ENCODE data around the gene ACTG1. TPM values are rescaled to one million over a fixed set of nuclear protein-coding genes. Genes with fewer than 3 reads are reported as not detected.

ACTG1 gene
- polyA plus RNA-seq, 1 donor, result 2,245 TPM

GRCh38 chr17:81556175-81556691 is 43.6 kb upstream of the ACTG1 start:
- peak; percentile 71 to 86 for DNase-seq
- Histone ChIP-seq H3K36me3 (ENCODE audit: control insufficient read depth, insufficient read depth, low read length) (peaks cover 34% of the 10 kb centered on the region), H3K4me3 (ENCODE audit: low read length) (no peak overlapping the region), H3K9me3 (ENCODE audit: control insufficient read depth, low read depth, low read length) (no peaks in the 10 kb centered on the region), H3K27me3 (ENCODE audit: control insufficient read depth, insufficient read depth, low read length) (no peaks in the 10 kb centered on the region), H3K4me1 (ENCODE audit: control insufficient read depth, insufficient read depth, low read length) (peaks cover 38% of the 10 kb centered on the region), H3K27ac (ENCODE audit: low read length) (peak overlapping the region; percentile 56)
- no CpG with 5 or more reads among the region's 9 CpGs for WGBS (ENCODE audit: insufficient coverage, low lambda C conversion rate)

- H3K27me3 ChIP-seq (ENCODE audit: control insufficient read depth, insufficient read depth, low read length), result no peaks in the 10 kb centered on the region
- DNase-seq, result peak in 1 of 2 donors; percentile 60
- peaks cover 38% of the 10 kb centered on the region for H3K4me1 ChIP-seq (ENCODE audit: control insufficient read depth, insufficient read depth, low read length)
- WGBS (ENCODE audit: insufficient coverage, low lambda C conversion rate), result no CpG with 5 or more reads among the region's 24 CpGs
- H3K4me3 ChIP-seq (ENCODE audit: low read length), result peak overlapping the region; percentile 76
- H3K27ac ChIP-seq (ENCODE audit: low read length), result peak overlapping the region; percentile 84
- peaks cover 4% of the 10 kb centered on the region for H3K9me3 ChIP-seq (ENCODE audit: control insufficient read depth, low read depth, low read length)
- H3K36me3 ChIP-seq (ENCODE audit: control insufficient read depth, insufficient read depth, low read length), result peaks cover 36% of the 10 kb centered on the region
Observed at GRCh38 chr17:81553616-81554181, 41.1 kb upstream of the ACTG1 start.

- peak overlapping the region; percentile 84 for H3K27ac ChIP-seq (ENCODE audit: low read length)
- H3K9me3 ChIP-seq (ENCODE audit: control insufficient read depth, low read depth, low read length), result peaks cover 4% of the 10 kb centered on the region
- peak; percentile 56 to 85 for DNase-seq
- no CpG with 5 or more reads among the region's 19 CpGs for WGBS (ENCODE audit: insufficient coverage, low lambda C conversion rate)
- peaks cover 38% of the 10 kb centered on the region for H3K4me1 ChIP-seq (ENCODE audit: control insufficient read depth, insufficient read depth, low read length)
- H3K27me3 ChIP-seq (ENCODE audit: control insufficient read depth, insufficient read depth, low read length), result no peaks in the 10 kb centered on the region
- peak overlapping the region; percentile 76 for H3K4me3 ChIP-seq (ENCODE audit: low read length)
- peaks cover 35% of the 10 kb centered on the region for H3K36me3 ChIP-seq (ENCODE audit: control insufficient read depth, insufficient read depth, low read length)
Observed at GRCh38 chr17:81553018-81553615, 40.5 kb upstream of the ACTG1 start.

- peak; percentile 79 to 88 for DNase-seq
- Histone ChIP-seq H3K4me3 (ENCODE audit: low read length) (peak within 1 kb of the TSS; percentile 76), H3K27ac (ENCODE audit: low read length) (peak within 1 kb of the TSS; percentile 84), H3K27me3 (ENCODE audit: control insufficient read depth, insufficient read depth, low read length) (no peaks in the 10 kb centered on the region), H3K9me3 (ENCODE audit: control insufficient read depth, low read depth, low read length) (peaks cover 4% of the 10 kb centered on the region), H3K36me3 (ENCODE audit: control insufficient read depth, insufficient read depth, low read length) (peaks cover 35% of the 10 kb centered on the region), H3K4me1 (ENCODE audit: control insufficient read depth, insufficient read depth, low read length) (peaks cover 35% of the 10 kb centered on the region)
- no CpG with 5 or more reads among the region's 85 CpGs for WGBS (ENCODE audit: insufficient coverage, low lambda C conversion rate)
Observed at GRCh38 chr17:81552244-81553017, 39.8 kb upstream of the ACTG1 start, which contains the start of gene FAAP100. Gene FAAP100, minus strand, starts transcription at chr17:81552353. Its CDS starts 23 bp downstream, at chr17:81552330.

- no CpG with 5 or more reads among the region's 69 CpGs for whole genome bisulfite sequencing (ENCODE audit: insufficient coverage, low lambda C conversion rate)
- Histone ChIP-seq H3K36me3 (ENCODE audit: control insufficient read depth, insufficient read depth, low read length) (peaks cover 36% of the 10 kb centered on the region), H3K4me1 (ENCODE audit: control insufficient read depth, insufficient read depth, low read length) (peaks cover 27% of the 10 kb centered on the region), H3K27me3 (ENCODE audit: control insufficient read depth, insufficient read depth, low read length) (no peaks in the 10 kb centered on the region), H3K4me3 (ENCODE audit: low read length) (peak overlapping the region; percentile 76), H3K9me3 (ENCODE audit: control insufficient read depth, low read depth, low read length) (peaks cover 4% of the 10 kb centered on the region), H3K27ac (ENCODE audit: low read length) (no peak overlapping the region)
- peak in 1 of 2 donors; percentile 17 for DNase-seq
Observed at GRCh38 chr17:81551458-81552243, 39.1 kb upstream of the ACTG1 start.

GRCh38 chr17:81550830-81551457 is 38.3 kb upstream of the ACTG1 start:
- no peak overlapping the region for H3K27ac ChIP-seq (ENCODE audit: low read length)
- H3K4me1 ChIP-seq (ENCODE audit: control insufficient read depth, insufficient read depth, low read length), result peaks cover 21% of the 10 kb centered on the region
- H3K4me3 ChIP-seq (ENCODE audit: low read length), result peak overlapping the region; percentile 76
- H3K36me3 ChIP-seq (ENCODE audit: control insufficient read depth, insufficient read depth, low read length), result peaks cover 42% of the 10 kb centered on the region
- WGBS (ENCODE audit: insufficient coverage, low lambda C conversion rate), result no CpG with 5 or more reads among the region's 27 CpGs
- no peak for DNase-seq
- no peaks in the 10 kb centered on the region for H3K27me3 ChIP-seq (ENCODE audit: control insufficient read depth, insufficient read depth, low read length)
- peaks cover 4% of the 10 kb centered on the region for H3K9me3 ChIP-seq (ENCODE audit: control insufficient read depth, low read depth, low read length)

GRCh38 chr17:81550285-81550684 is 37.7 kb upstream of the ACTG1 start:
- peaks cover 4% of the 10 kb centered on the region for H3K9me3 ChIP-seq (ENCODE audit: control insufficient read depth, low read depth, low read length)
- WGBS (ENCODE audit: insufficient coverage, low lambda C conversion rate), result no CpG with 5 or more reads among the region's 15 CpGs
- no peaks in the 10 kb centered on the region for H3K27me3 ChIP-seq (ENCODE audit: control insufficient read depth, insufficient read depth, low read length)
- no peak for DNase-seq
- H3K36me3 ChIP-seq (ENCODE audit: control insufficient read depth, insufficient read depth, low read length), result peaks cover 49% of the 10 kb centered on the region
- H3K4me3 ChIP-seq (ENCODE audit: low read length), result no peak overlapping the region
- H3K27ac ChIP-seq (ENCODE audit: low read length), result no peak overlapping the region
- peaks cover 15% of the 10 kb centered on the region for H3K4me1 ChIP-seq (ENCODE audit: control insufficient read depth, insufficient read depth, low read length)

GRCh38 chr17:81549826-81550225 is 37.2 kb upstream of the ACTG1 start:
- no peak for DNase-seq
- WGBS (ENCODE audit: insufficient coverage, low lambda C conversion rate), result no CpG with 5 or more reads among the region's 8 CpGs
- Histone ChIP-seq H3K4me1 (ENCODE audit: control insufficient read depth, insufficient read depth, low read length) (peaks cover 15% of the 10 kb centered on the region), H3K4me3 (ENCODE audit: low read length) (no peak overlapping the region), H3K27ac (ENCODE audit: low read length) (no peak overlapping the region), H3K9me3 (ENCODE audit: control insufficient read depth, low read depth, low read length) (peaks cover 4% of the 10 kb centered on the region), H3K27me3 (ENCODE audit: control insufficient read depth, insufficient read depth, low read length) (no peaks in the 10 kb centered on the region), H3K36me3 (ENCODE audit: control insufficient read depth, insufficient read depth, low read length) (peaks cover 53% of the 10 kb centered on the region)

- DNase-seq, result no peak
- Histone ChIP-seq H3K27me3 (ENCODE audit: control insufficient read depth, insufficient read depth, low read length) (no peaks in the 10 kb centered on the region), H3K9me3 (ENCODE audit: control insufficient read depth, low read depth, low read length) (peaks cover 4% of the 10 kb centered on the region), H3K4me3 (ENCODE audit: low read length) (no peak overlapping the region), H3K36me3 (ENCODE audit: control insufficient read depth, insufficient read depth, low read length) (peaks cover 60% of the 10 kb centered on the region), H3K27ac (ENCODE audit: low read length) (no peak overlapping the region), H3K4me1 (ENCODE audit: control insufficient read depth, insufficient read depth, low read length) (peaks cover 10% of the 10 kb centered on the region)
- WGBS (ENCODE audit: insufficient coverage, low lambda C conversion rate), result no CpG with 5 or more reads among the region's 16 CpGs
Observed at GRCh38 chr17:81549031-81549557, 36.5 kb upstream of the ACTG1 start.
